ENCODE results near the gene SGPL1. TPM values are rescaled to one million over a fixed set of nuclear protein-coding genes. Genes with fewer than 3 reads are reported as not detected.
A peak's percentile ranks its signal among the peaks of the same experiment; 100 is the strongest.

The SGPL1 gene
- total RNA-seq, 1 experiment from 2014 or later = 41.4 TPM

GRCh38 chr10:70836319-70836718 is 20.6 kb downstream of the SGPL1 start:
- DNase-seq = no peak
- no peak overlapping the region for H3K27ac ChIP-seq
- no peaks in the 10 kb centered on the region for H3K4me1 ChIP-seq
- no peaks in the 10 kb centered on the region for H3K36me3 ChIP-seq
- H3K4me3 ChIP-seq = no peak overlapping the region
- H3K9me3 ChIP-seq (replicated peaks) = no peaks in the 10 kb centered on the region
- H3K27me3 ChIP-seq = no peaks in the 10 kb centered on the region

DNA sequence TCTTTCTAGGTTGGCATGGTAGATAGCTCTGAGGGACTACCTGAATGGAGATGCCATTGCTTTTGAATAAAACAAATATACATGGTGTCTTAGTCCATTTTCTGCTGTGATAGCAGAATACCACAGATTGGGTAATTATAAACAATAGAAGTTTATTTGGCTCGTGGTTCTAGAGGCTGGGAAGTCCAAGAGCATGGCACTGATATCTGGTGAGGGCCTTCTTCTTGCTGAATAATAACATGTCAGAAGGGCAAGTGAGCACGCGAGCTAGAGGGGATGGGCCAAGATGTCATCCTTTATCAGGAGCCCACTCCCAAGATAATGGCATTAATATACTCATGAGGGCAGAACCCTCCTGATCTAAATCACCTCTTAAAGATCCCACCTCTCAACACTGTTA is 21.9 kb downstream of the SGPL1 start:
- H3K4me1 ChIP-seq = no peaks in the 10 kb centered on the region
- no peaks in the 10 kb centered on the region for H3K9me3 ChIP-seq (replicated peaks)
- H3K27me3 ChIP-seq = no peaks in the 10 kb centered on the region
- no peaks in the 10 kb centered on the region for H3K36me3 ChIP-seq
- DNase-seq = no peak
- no peak overlapping the region for H3K27ac ChIP-seq
- H3K4me3 ChIP-seq = no peak overlapping the region

DNA sequence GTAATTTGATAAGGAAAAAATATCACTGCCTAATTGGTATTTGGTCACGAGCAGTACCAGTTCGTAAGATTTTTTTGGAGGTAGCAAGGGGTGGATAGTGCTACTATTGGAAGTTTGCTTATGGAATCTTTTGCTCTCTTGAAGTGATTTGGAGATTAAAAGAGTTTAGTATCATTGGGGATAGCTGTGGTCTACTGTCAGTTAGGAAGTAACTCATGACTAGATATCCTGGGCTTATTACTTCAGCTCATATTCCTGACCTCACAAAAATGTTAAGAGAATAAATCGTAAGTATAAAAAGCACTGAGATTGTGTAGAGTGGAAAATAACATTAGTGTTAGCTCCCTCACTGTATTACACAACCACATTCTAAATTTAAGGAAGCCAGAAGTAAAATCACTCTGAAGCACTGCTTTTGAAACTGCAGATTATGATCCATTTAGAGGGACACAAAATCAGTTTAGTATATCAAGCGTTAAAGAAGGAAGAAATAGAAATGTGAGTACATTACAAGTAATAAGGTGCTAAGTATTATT is 22.6 kb downstream of the SGPL1 start:
- Histone ChIP-seq H3K36me3 (no peaks in the 10 kb centered on the region), H3K27ac (no peak overlapping the region), H3K4me3 (no peak overlapping the region), H3K4me1 (no peaks in the 10 kb centered on the region), H3K27me3 (no peaks in the 10 kb centered on the region), H3K9me3 (replicated peaks) (no peaks in the 10 kb centered on the region)
- DNase-seq = no peak

DNA sequence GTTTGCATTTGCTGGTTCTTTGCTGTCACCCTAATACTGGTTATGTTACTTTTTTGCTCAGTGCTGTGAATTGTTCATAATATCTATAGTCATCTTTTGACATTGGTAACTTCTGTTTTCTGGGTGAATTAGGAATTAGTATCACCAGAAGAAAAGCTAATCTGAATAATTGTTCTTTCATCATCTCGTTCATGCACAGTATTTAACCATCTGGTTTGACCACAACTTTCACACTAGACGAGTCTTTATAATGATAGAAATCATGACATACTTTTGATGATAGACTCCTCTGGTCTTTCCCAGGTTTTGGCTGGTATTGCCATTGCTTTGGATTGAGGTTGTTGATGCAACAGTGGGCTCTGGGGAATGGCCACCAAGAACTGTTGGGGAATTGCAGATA is 25.1 kb downstream of the SGPL1 start:
- H3K9me3 ChIP-seq (replicated peaks) = no peaks in the 10 kb centered on the region
- no peak overlapping the region for H3K27ac ChIP-seq
- H3K27me3 ChIP-seq = no peaks in the 10 kb centered on the region
- no peaks in the 10 kb centered on the region for H3K4me1 ChIP-seq
- no peak for DNase-seq
- H3K36me3 ChIP-seq = no peaks in the 10 kb centered on the region
- no peak overlapping the region for H3K4me3 ChIP-seq

DNA sequence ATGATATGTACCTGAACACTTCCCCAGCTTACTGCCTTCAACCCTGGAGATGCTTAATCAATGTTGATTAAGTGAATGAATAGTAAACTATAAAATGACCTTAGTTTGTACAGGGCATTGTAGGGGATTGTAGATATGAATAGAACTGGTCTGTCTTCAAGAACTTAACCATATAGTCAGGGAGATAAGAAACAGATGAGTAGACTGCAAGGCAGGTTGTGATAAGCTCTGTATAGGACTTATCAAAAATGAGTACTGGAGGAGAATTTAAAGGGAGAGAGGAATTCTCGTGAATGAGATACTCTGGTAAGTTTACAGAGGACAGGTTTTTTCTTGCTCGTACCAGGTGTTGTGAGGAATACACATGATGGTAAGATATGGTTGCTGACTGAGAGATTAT is 27.6 kb downstream of the SGPL1 start:
- Histone ChIP-seq H3K27me3 (no peaks in the 10 kb centered on the region), H3K9me3 (replicated peaks) (no peaks in the 10 kb centered on the region), H3K36me3 (peaks cover 3% of the 10 kb centered on the region; the same call in 1 of the 2 replicates), H3K4me1 (peaks cover 7% of the 10 kb centered on the region; the same call in 1 of the 2 replicates), H3K4me3 (no peak overlapping the region), H3K27ac (no peak overlapping the region)
- DNase-seq = no peak

DNA sequence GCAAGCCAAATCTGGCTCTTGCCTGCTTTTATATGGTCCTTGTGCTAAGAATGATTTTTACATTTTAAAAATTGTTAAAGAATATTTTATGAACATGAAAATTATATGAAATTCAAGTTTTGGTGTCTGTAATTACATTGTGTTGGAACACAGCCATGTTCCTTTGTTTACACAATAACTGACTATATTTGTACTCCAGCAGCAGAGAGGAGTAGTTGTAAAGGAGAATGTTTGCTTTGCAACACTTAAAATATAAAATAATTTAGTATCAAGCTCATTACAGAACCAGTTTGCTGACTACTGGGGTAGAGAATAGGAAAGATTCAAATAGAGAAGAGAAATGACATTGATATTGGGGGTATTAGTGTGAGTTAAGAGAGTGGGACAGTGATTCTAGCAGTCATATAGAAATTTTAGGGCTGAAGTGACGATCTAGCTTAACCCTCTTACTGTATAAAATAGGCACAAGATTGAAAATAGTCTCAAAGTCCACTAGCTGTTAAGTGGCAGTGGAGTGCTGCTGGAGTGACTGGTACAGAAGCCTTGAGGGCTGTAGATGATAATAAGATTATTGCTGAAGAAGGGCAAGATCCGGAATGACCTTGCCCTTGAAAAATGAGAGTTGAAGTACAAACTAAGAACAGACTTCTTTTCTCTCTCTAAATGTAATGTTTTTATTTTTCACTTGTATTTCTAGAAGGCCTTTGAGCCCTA is 28.2 kb downstream of the SGPL1 start:
- Histone ChIP-seq H3K36me3 (peaks cover 3% of the 10 kb centered on the region; the same call in 1 of the 2 replicates), H3K4me3 (no peak overlapping the region), H3K9me3 (replicated peaks) (no peaks in the 10 kb centered on the region), H3K27me3 (no peaks in the 10 kb centered on the region), H3K4me1 (peaks cover 7% of the 10 kb centered on the region; the same call in 1 of the 2 replicates), H3K27ac (no peak overlapping the region)
- no peak for DNase-seq

DNA sequence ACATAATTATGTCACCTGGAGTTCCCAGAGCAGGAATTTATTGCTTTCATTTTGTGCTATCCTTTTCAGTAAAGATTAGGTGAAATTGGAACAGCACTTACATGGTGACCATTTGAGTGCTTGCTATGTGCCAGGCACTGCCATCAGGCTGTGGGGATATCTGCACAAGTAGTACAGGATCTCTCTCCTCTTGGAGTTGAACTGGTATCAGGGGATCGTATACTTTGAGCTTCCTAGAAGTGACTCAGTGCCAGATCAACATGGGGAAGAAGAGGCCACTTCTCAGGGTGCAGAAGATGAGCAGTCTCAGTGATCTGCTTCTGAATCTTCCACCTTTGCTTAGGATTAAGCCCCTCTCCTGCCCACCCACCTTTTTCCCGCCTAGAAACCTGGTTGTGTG is 29.5 kb downstream of the SGPL1 start:
- peaks cover 13% of the 10 kb centered on the region; the same call in 1 of the 2 replicates for H3K4me1 ChIP-seq
- no peaks in the 10 kb centered on the region for H3K27me3 ChIP-seq
- no peak overlapping the region for H3K4me3 ChIP-seq
- H3K27ac ChIP-seq = no peak overlapping the region
- peaks cover 3% of the 10 kb centered on the region; the same call in 1 of the 2 replicates for H3K36me3 ChIP-seq
- DNase-seq = no peak
- no peaks in the 10 kb centered on the region for H3K9me3 ChIP-seq (replicated peaks)

DNA sequence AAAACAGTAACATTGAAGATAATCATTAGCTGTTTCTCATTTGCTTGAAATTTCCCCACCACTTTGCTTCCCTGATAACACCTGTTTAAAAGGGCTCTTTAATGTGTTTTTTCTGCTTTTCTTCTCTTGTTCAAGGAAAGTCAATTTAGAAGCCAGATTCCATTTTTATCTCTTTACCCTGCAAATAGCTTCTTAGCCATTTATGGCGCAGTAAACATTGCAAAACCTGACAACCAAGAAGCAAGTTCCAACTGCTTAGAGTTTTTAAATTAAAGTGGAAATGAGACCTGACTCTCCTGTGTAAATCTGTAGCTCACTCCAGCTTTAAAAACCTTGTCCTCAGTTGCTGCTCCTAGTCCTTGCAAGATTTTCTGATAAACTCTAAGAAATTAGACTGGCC is 30.1 kb downstream of the SGPL1 start:
- peaks cover 13% of the 10 kb centered on the region; the same call in 1 of the 2 replicates for H3K4me1 ChIP-seq
- H3K27me3 ChIP-seq = no peaks in the 10 kb centered on the region
- H3K4me3 ChIP-seq = no peak overlapping the region
- H3K36me3 ChIP-seq = peaks cover 3% of the 10 kb centered on the region; the same call in 1 of the 2 replicates
- no peak overlapping the region for H3K27ac ChIP-seq
- DNase-seq = no peak
- H3K9me3 ChIP-seq (replicated peaks) = no peaks in the 10 kb centered on the region

DNA sequence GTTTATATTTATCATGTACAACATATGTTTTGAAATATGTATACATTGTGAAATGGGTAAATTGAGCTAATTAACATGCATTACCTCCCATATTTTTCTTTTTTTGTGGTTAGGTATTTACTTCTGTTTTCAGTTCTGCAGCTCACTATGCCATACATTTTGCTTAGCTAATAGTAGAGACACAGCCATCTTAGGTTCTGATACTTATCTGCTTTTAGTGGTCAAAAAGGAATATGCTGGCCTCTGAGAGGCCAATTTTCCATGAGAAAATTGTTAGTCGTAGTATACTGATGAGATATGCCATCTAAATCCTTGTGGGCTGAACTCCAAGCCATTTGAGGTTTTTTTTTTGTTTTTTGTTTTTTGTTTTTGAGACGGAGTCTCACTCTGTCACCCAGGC is 31.0 kb downstream of the SGPL1 start:
- no peak overlapping the region for H3K27ac ChIP-seq
- H3K9me3 ChIP-seq (replicated peaks) = no peaks in the 10 kb centered on the region
- H3K4me1 ChIP-seq = peaks cover 13% of the 10 kb centered on the region; the same call in 1 of the 2 replicates
- H3K27me3 ChIP-seq = no peaks in the 10 kb centered on the region
- H3K4me3 ChIP-seq = no peak overlapping the region
- peaks cover 3% of the 10 kb centered on the region; the same call in 1 of the 2 replicates for H3K36me3 ChIP-seq
- DNase-seq = no peak

DNA sequence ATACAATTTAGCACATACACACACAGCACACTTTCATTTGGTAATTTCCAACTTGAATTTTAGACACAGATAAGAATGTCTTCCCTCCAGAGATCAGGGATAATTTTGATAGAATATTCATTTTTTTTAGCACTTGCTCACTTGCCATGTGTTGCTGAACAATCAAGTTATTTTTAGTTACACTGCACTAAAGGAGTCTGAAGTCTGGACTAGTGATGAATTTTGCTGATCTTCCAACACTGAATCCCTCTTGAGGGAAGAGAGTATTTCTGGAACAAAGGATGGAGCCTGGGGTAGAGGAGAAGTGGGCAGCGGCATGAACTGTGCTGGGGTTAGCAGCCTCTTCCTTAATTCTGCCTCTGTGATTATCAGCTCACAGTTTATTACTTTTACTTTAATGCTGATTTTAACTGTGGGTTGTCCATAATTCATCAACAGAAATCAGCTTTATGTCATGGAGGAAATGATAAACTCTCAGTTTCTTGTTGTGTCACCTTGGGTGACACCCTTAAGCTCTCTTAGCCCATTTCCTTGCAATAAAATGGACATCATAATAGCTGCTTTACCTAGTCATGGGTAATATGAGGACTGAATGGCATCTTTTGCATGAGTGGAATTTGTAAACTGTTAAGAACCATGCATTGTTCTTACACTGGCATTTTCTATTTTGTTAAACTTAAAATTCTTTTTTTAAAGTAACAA is 32.1 kb downstream of the SGPL1 start:
- Histone ChIP-seq H3K27me3 (no peaks in the 10 kb centered on the region), H3K4me1 (peaks cover 18% of the 10 kb centered on the region), H3K27ac (no peak overlapping the region), H3K9me3 (replicated peaks) (no peaks in the 10 kb centered on the region), H3K36me3 (peaks cover 3% of the 10 kb centered on the region; the same call in 1 of the 2 replicates), H3K4me3 (no peak overlapping the region)
- no peak for DNase-seq

DNA sequence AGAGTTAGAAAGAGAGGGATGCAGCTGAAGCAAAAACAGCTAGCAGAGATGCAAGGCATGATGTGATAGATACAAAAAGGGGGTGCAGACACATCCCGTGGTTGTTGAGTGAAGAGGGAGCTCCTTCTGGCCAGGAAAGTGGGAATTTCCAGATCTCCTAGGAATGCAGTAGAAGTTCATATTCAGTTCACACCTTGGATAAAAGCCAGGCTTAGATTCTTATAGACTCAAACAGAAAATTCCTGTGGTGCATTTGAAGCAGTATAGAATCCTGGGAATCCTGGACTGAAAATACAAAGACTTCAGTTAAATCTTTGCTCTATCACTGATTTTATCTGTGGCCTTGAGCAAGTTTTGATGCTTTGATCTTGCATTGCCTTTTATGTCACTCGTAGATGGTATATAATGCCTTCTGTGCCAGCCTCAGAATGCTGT is 33.9 kb downstream of the SGPL1 start:
- H3K27ac ChIP-seq = no peak overlapping the region
- peak; percentile 8 to 30 for DNase-seq

DNA sequence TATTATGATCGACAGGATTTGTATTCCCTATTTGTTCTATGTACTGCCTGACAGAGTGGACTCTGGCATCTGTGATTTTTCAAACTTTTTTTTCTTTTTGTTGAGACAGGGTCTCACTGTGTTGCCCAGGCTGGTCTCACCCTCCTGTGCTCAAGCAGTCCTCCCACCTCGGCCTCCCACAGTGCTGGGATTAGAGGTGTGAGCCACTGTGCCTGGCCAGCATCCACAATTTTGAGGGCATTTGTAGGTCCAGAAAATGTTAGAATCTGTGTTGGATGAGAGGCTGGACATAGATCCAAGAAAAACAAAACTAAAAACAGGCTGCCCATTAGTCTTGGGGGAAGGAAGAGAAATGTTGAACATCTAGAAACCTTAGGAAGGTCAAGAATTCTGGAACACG is 34.3 kb downstream of the SGPL1 start:
- Histone ChIP-seq H3K4me1 (peaks cover 18% of the 10 kb centered on the region), H3K27ac (no peak overlapping the region), H3K9me3 (replicated peaks) (no peaks in the 10 kb centered on the region)

More for the DNA sequence above, 33.9 kb downstream of the SGPL1 start:
- H3K27me3 ChIP-seq = no peaks in the 10 kb centered on the region
- H3K4me1 ChIP-seq = peaks cover 18% of the 10 kb centered on the region
- peaks cover 4% of the 10 kb centered on the region for H3K36me3 ChIP-seq
- no peaks in the 10 kb centered on the region for H3K9me3 ChIP-seq (replicated peaks)
- H3K4me3 ChIP-seq = no peak overlapping the region

DNA sequence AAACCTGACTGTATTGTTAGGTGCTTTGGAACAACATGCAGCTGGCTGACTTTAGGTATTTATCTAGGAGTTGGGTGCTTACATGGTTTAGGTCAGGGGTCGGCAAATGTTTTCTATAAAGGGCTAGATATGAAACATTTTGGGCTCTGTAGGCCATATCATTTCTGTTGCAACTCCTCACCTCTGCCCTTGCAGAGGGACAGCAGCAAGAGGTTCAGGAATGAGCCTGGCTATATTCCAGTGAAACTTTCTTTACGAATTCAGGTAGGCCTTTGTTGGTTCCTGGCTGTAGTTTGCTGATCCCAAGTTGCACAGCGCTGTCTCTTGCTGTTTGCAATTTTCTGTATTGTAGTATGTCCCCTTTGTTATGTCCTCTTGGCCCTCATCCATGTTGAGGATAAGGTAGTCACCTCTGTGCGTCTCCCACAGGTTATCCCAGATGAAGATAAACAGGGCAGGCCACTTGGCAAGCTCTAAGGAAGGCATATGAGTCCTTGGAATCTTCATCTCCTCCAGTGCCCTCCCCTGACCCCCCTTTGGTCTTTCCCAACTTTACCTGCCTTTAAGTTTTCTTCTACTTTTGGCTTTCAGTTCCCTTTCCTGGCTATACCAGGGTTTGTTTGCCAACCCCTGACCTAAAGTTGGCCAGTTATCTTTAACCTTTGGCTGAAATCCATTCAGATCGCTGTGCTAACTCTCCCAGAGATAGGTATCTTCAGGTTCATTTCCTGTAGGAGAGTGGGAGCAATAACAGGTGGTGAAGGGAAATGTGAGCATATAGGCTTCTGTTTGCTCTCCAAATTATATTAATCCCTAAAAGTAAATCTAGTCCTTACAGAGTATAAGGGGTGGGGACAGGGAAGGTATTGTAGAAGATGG is 36.1 kb downstream of the SGPL1 start:
- Histone ChIP-seq H3K27me3 (no peaks in the 10 kb centered on the region), H3K4me1 (peaks cover 18% of the 10 kb centered on the region), H3K4me3 (no peak overlapping the region), H3K36me3 (peaks cover 16% of the 10 kb centered on the region), H3K27ac (no peak overlapping the region), H3K9me3 (replicated peaks) (no peaks in the 10 kb centered on the region)
- DNase-seq = no peak

More for the DNA sequence above, 34.3 kb downstream of the SGPL1 start:
- no peak for DNase-seq
- no peaks in the 10 kb centered on the region for H3K27me3 ChIP-seq
- H3K4me3 ChIP-seq = no peak overlapping the region
- peaks cover 9% of the 10 kb centered on the region for H3K36me3 ChIP-seq

GRCh38 chr10:70853038-70853437 is 37.3 kb downstream of the SGPL1 start:
- Histone ChIP-seq H3K9me3 (replicated peaks) (no peaks in the 10 kb centered on the region), H3K27me3 (no peaks in the 10 kb centered on the region), H3K27ac (no peak overlapping the region), H3K4me3 (no peak overlapping the region), H3K4me1 (peaks cover 11% of the 10 kb centered on the region), H3K36me3 (peaks cover 19% of the 10 kb centered on the region)
- DNase-seq = no peak
